Common myeloid progenitor, CD34-positive (primary cell): ENCODE data around the gene PFKL.
A peak's percentile ranks its signal among the peaks of the same experiment; 100 is the strongest.

ENCODE experiments used
- CTCF ChIA-PET: fragments of 350-600 bp; sonication (Branson Sonifier 250); formaldehyde crosslinking; loops from one replicate; lab custom pipeline; 2021; ENCODE audit warnings: antibody characterized with exemption; lab: Charles Lee
- POLR2A ChIA-PET: fragments of 350-600 bp; sonication (Branson Sonifier 250); formaldehyde crosslinking; loops from one replicate; lab custom pipeline; 2021; ENCODE audit warnings: antibody characterized with exemption; lab: Charles Lee
- DNase-seq, 3 donors: peaks; one replicate each; pipeline versions ENCODE4 v3.0.0 to v3.0.0-alpha.2; 2013
- H3K27ac ChIP-seq, 2 experiments: 1 replicate in 1 of 2; 2 replicates in 1 of 2; pipeline ENCODE4 v1.7.0; 2013; ENCODE audit warnings: inconsistent platforms in 2 of 2, low read length in 2 of 2, mild to moderate bottlenecking in 2 of 2, low read depth in 1 of 2, moderate library complexity in 1 of 2; ENCODE audit not compliant: severe bottlenecking in 2 of 2, insufficient read depth in 1 of 2, poor library complexity in 1 of 2
- H3K27me3 ChIP-seq, 5 experiments: replicated peaks in 2 of 5; 1 replicate in 3 of 5; 2 replicates in 2 of 5; pipeline versions ENCODE4 v1.6.1 to v1.7.0; 2013; ENCODE audit warnings: low read length in 4 of 5, mild to moderate bottlenecking in 2 of 5, moderate library complexity in 2 of 5, inconsistent platforms in 1 of 5; ENCODE audit not compliant: insufficient read depth in 5 of 5, control insufficient read depth in 4 of 5
- H3K36me3 ChIP-seq, 4 experiments: 1 replicate in 2 of 4; 2 replicates in 2 of 4; pipeline versions ENCODE4 v1.6.1 to v1.7.0; 2013; ENCODE audit warnings: low read length in 3 of 4, control low read depth in 1 of 4, mild to moderate bottlenecking in 1 of 4; ENCODE audit not compliant: control insufficient read depth in 4 of 4, insufficient read depth in 4 of 4
- H3K4me1 ChIP-seq, 4 experiments: 1 replicate in 3 of 4; 2 replicates in 1 of 4; pipeline versions ENCODE4 v1.6.1 to v1.7.1; 2013; ENCODE audit warnings: low read length in 3 of 4, mild to moderate bottlenecking in 3 of 4, control low read depth in 1 of 4, inconsistent platforms in 1 of 4, moderate library complexity in 1 of 4; ENCODE audit not compliant: control insufficient read depth in 4 of 4, insufficient read depth in 4 of 4; ENCODE audit errors: control extremely low read depth in 1 of 4
- H3K4me3 ChIP-seq, 7 experiments: 1 replicate in 4 of 7; 2 replicates in 3 of 7; pipeline versions ENCODE4 v1.5.1 to v1.7.0; 2013; ENCODE audit warnings: mild to moderate bottlenecking in 7 of 7, low read length in 6 of 7, moderate library complexity in 6 of 7, inconsistent platforms in 2 of 7, low read depth in 2 of 7, control low read depth in 1 of 7; ENCODE audit not compliant: insufficient read depth in 4 of 7, control insufficient read depth in 1 of 7; ENCODE audit errors: extremely low read depth in 1 of 7
- H3K9me3 ChIP-seq, 5 experiments: 1 replicate in 4 of 5; 2 replicates in 1 of 5; pipeline versions ENCODE4 v1.6.1 to v1.7.1; 2013; ENCODE audit warnings: low read length in 4 of 5, mild to moderate bottlenecking in 2 of 5, inconsistent platforms in 1 of 5, low read depth in 1 of 5, moderate library complexity in 1 of 5; ENCODE audit not compliant: control insufficient read depth in 4 of 5, insufficient read depth in 2 of 5; ENCODE audit errors: control extremely low read depth in 1 of 5
- WGBS: methylation state at CpG from one replicate; pipeline ENCODE4 v1.1.5; 2013; ENCODE audit not compliant: insufficient coverage; 5-methylcytosine and 5-hydroxymethylcytosine counted together

Gene PFKL

GRCh38 chr21:44291078-44291935 lies 8.5 kb upstream of the PFKL start:
- no peaks in the 10 kb centered on the region for H3K9me3 ChIP-seq
- CTCF ChIA-PET = no interaction called here
- H3K4me3 ChIP-seq = no peak overlapping the region
- no peaks in the 10 kb centered on the region for H3K27me3 ChIP-seq
- 86% methylated on average over 22 of the region's 33 CpGs for WGBS
- no peaks in the 10 kb centered on the region for H3K36me3 ChIP-seq
- peaks cover 0 to 21% (median 20%) of the 10 kb centered on the region in 4 experiments for H3K4me1 ChIP-seq
- POLR2A ChIA-PET = no interaction called here
- H3K27ac ChIP-seq = no peak overlapping the region
- DNase-seq = no peak

- WGBS = 92% methylated on average over 17 of the region's 25 CpGs
- Histone ChIP-seq H3K27ac (no peak overlapping the region), H3K4me3 (no peak overlapping the region), H3K36me3 (no peaks in the 10 kb centered on the region), H3K4me1 (peaks cover 0 to 24% (median 20%) of the 10 kb centered on the region in 4 experiments), H3K9me3 (no peaks in the 10 kb centered on the region), H3K27me3 (no peaks in the 10 kb centered on the region)
- ChIA-PET POLR2A (no interaction called here), CTCF (no interaction called here)
- no peak for DNase-seq
Measured at GRCh38 chr21:44291936-44292811, 7.7 kb upstream of the PFKL start.

GRCh38 chr21:44292812-44293195 lies 7.0 kb upstream of the PFKL start:
- H3K4me1 ChIP-seq = peaks cover 0 to 30% (median 25%) of the 10 kb centered on the region in 4 experiments
- no peak overlapping the region for H3K4me3 ChIP-seq
- no peaks in the 10 kb centered on the region for H3K27me3 ChIP-seq
- no peaks in the 10 kb centered on the region for H3K36me3 ChIP-seq
- DNase-seq = no peak
- 98% methylated on average over 8 of the region's 15 CpGs for WGBS
- H3K27ac ChIP-seq = no peak overlapping the region
- POLR2A ChIA-PET = no interaction called here
- no peaks in the 10 kb centered on the region for H3K9me3 ChIP-seq
- CTCF ChIA-PET = no interaction called here

- POLR2A ChIA-PET = no interaction called here
- peaks cover 7 to 38% (median 32%) of the 10 kb centered on the region in 4 experiments for H3K4me1 ChIP-seq
- H3K36me3 ChIP-seq = no peaks in the 10 kb centered on the region
- WGBS = 98% methylated on average over 23 of the region's 33 CpGs
- H3K27me3 ChIP-seq = no peaks in the 10 kb centered on the region
- H3K4me3 ChIP-seq = no peak overlapping the region
- no peak overlapping the region for H3K27ac ChIP-seq
- no peak for DNase-seq
- CTCF ChIA-PET = interaction anchor here (4.0 kb wide), 1 partner anchor 26 kb away, joined by 16 read pairs; no protein-coding TSS in a partner anchor
- H3K9me3 ChIP-seq = no peaks in the 10 kb centered on the region
Measured at GRCh38 chr21:44293551-44294231, 6.2 kb upstream of the PFKL start.

- ChIA-PET POLR2A (no interaction called here), CTCF (interaction anchor here (4.0 kb wide), 1 partner anchor 27 kb away, joined by 16 read pairs; no protein-coding TSS in a partner anchor)
- no peaks in the 10 kb centered on the region for H3K36me3 ChIP-seq
- H3K27me3 ChIP-seq = no peaks in the 10 kb centered on the region
- H3K4me1 ChIP-seq = peaks cover 7 to 46% (median 38%) of the 10 kb centered on the region in 4 experiments
- WGBS = 69% methylated on average over 11 of the region's 26 CpGs
- DNase-seq = peak; percentile 42 to 63 (median 61)
- H3K27ac ChIP-seq = no peak overlapping the region
- H3K4me3 ChIP-seq = no peak overlapping the region
- H3K9me3 ChIP-seq = no peaks in the 10 kb centered on the region
Measured at GRCh38 chr21:44294391-44295162, 5.3 kb upstream of the PFKL start.

GRCh38 chr21:44295163-44295573 lies 4.7 kb upstream of the PFKL start:
- Histone ChIP-seq H3K27ac (no peak overlapping the region), H3K36me3 (no peaks in the 10 kb centered on the region), H3K4me1 (peaks cover 7 to 46% (median 40%) of the 10 kb centered on the region in 4 experiments), H3K27me3 (no peaks in the 10 kb centered on the region), H3K9me3 (no peaks in the 10 kb centered on the region), H3K4me3 (no peak overlapping the region)
- CTCF ChIA-PET = interaction anchor here (1.1 to 4.0 kb wide), 2 partner anchors 15 to 27 kb away, joined by 3 to 16 read pairs; no protein-coding TSS in a partner anchor
- POLR2A ChIA-PET = no interaction called here
- peak in 2 of 3 donors; percentile 23 to 27 for DNase-seq
- WGBS = 82% methylated on average over 14 of the region's 14 CpGs
